ENCODE results near the gene PRDM16.

PRDM16 gene

GRCh38 chr1:3259020-3259419 is 190.0 kb downstream of the PRDM16 start:
- no peak for DNase-seq (ENCODE audit: low read depth)
- no peak overlapping the region for H3K4me3 ChIP-seq (ENCODE audit: low read depth, low read length)

GRCh38 chr1:3261007-3261968 is 192.3 kb downstream of the PRDM16 start:
- DNase-seq (ENCODE audit: low read depth): no peak
- H3K4me3 ChIP-seq (ENCODE audit: low read depth, low read length): no peak overlapping the region

GRCh38 chr1:3261969-3262579 is 193.1 kb downstream of the PRDM16 start:
- H3K4me3 ChIP-seq (ENCODE audit: low read depth, low read length): no peak overlapping the region
- DNase-seq (ENCODE audit: low read depth): no peak

- DNase-seq (ENCODE audit: low read depth): no peak
- H3K4me3 ChIP-seq (ENCODE audit: low read depth, low read length): no peak overlapping the region
Measured at GRCh38 chr1:3262681-3263286, 193.8 kb downstream of the PRDM16 start.

DNA sequence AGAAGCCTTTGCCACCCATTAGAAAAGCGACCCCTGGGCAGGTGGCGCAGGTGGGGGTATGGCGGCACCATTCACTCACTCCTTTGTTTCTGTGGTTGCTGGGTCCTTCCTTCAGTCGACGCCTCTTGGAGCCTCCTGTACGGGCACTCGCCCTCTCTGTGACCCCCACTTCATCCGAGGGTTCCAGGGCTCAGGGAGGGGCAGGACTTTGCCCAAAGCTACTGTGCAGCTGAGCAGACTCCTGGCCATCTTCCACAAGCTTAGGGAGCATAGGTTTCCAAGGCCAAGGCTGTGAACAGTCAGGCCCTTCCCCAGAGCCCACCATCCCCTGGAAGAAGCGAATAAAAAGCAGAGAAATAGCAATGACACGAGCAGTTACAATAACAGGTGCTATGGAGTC is 194.8 kb downstream of the PRDM16 start:
- no peak overlapping the region for H3K4me3 ChIP-seq (ENCODE audit: low read depth, low read length)
- DNase-seq (ENCODE audit: low read depth): no peak

GRCh38 chr1:3264456-3264855 is 195.5 kb downstream of the PRDM16 start:
- H3K4me3 ChIP-seq (ENCODE audit: low read depth, low read length): no peak overlapping the region
- no peak for DNase-seq (ENCODE audit: low read depth)

GRCh38 chr1:3265835-3266805 is 197.1 kb downstream of the PRDM16 start:
- no peak overlapping the region for H3K4me3 ChIP-seq (ENCODE audit: low read depth, low read length)
- no peak for DNase-seq (ENCODE audit: low read depth)

- no peak for DNase-seq (ENCODE audit: low read depth)
- no peak overlapping the region for H3K4me3 ChIP-seq (ENCODE audit: low read depth, low read length)
Measured at GRCh38 chr1:3266870-3267549, 198.0 kb downstream of the PRDM16 start.

DNA sequence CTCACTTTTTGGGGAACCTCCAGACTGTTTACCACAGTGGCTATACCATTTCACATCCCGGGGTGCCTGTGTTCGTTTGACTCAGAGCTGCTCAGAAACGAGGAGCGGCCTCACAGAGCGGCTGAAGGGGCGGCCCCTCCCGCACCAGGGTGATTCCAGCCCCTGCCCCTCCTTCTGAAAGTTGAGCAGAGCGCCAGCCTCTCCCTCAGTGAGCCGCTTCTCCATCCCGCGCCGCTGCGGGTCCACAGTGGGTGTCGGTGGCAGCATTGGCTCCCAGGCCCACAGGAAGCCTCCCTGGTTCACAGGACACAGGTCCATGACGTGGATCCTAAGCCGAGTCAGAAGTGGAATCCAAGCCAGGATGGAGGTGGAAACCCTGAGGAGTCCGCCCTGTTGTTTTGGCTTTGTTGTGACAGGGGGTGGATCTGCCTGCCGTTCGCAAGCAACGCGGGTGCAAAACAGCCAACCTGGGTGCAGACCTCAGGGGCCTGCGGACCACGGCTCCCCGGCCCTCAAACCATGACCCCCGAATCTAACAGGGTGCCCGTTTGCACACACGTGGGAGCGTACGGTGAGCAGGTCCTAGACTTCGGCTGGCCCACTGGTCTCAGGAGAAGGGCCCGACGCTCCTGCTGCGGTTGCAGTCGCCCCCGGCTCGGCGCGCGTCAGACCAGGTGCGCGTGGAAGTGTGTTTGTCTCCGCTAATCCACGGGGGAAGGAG is 198.7 kb downstream of the PRDM16 start:
- DNase-seq (ENCODE audit: low read depth): no peak
- no peak overlapping the region for H3K4me3 ChIP-seq (ENCODE audit: low read depth, low read length)

GRCh38 chr1:3268281-3268680 is 199.3 kb downstream of the PRDM16 start:
- no peak for DNase-seq (ENCODE audit: low read depth)
- H3K4me3 ChIP-seq (ENCODE audit: low read depth, low read length): no peak overlapping the region

- no peak overlapping the region for H3K4me3 ChIP-seq (ENCODE audit: low read depth, low read length)
- DNase-seq (ENCODE audit: low read depth): no peak
Measured at GRCh38 chr1:3270403-3271245, 201.6 kb downstream of the PRDM16 start.

GRCh38 chr1:3271866-3272265 is 202.9 kb downstream of the PRDM16 start:
- H3K4me3 ChIP-seq (ENCODE audit: low read depth, low read length): no peak overlapping the region
- DNase-seq (ENCODE audit: low read depth): no peak

DNA sequence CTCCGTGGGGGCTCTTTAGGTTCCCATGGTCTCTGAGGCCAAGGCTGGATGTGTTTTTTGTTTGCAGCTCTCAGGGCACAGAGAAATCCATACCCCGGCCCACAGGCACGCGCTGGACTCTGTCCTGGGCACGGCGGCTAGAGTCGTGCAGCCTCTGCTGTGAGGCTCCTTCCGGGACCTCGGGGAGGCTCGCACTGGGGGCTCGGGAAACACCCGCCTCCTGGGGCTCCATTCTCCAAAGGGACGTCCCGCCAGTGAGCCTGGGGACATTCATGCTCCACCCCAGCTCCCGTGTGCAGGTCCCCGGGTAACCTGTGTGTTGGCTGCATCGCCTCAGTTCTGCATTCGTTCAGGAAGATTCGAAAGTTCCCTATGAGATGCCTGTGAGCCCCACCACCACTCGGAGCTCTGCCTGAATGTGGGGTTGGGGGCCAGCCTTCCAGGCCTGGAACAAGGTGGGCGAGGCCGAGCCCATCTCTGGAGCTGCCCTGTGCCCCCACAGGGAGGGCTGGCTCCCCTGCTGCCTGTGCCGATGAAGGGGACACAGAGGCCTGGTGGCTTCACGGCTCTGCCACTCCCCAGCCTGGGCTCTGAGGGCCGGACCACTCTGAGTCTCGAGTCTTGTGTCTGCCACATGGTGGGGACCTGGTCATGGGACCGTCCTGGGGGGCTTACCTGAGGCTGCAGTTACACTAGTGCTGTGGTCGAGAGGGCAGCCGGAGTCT is 203.5 kb downstream of the PRDM16 start:
- DNase-seq (ENCODE audit: low read depth): no peak

GRCh38 chr1:3273447-3273846 is 204.4 kb downstream of the PRDM16 start:
- no peak for DNase-seq (ENCODE audit: low read depth)
- no peak overlapping the region for H3K4me3 ChIP-seq (ENCODE audit: low read depth, low read length)

More for the DNA sequence above, 203.5 kb downstream of the PRDM16 start:
- H3K4me3 ChIP-seq (ENCODE audit: low read depth, low read length): no peak overlapping the region

GRCh38 chr1:3274972-3275371 is 206.0 kb downstream of the PRDM16 start:
- DNase-seq (ENCODE audit: low read depth): no peak
- no peak overlapping the region for H3K4me3 ChIP-seq (ENCODE audit: low read depth, low read length)

GRCh38 chr1:3275471-3276340 is 206.7 kb downstream of the PRDM16 start:
- H3K4me3 ChIP-seq (ENCODE audit: low read depth, low read length): no peak overlapping the region
- peak; percentile 13 for DNase-seq (ENCODE audit: low read depth)
